DMS153 treated with DMSO at 0.1 percent for 48 hours (cell line): ENCODE data around the gene PNKP.
A peak's percentile ranks its signal among the peaks of the same experiment; 100 is the strongest.

ENCODE experiments used
- DNase-seq: peaks from one replicate; lab custom pipeline; 2025; ENCODE audit not compliant: unreplicated experiment; lab: John Stamatoyannopoulos, UW

The PNKP gene

DNA sequence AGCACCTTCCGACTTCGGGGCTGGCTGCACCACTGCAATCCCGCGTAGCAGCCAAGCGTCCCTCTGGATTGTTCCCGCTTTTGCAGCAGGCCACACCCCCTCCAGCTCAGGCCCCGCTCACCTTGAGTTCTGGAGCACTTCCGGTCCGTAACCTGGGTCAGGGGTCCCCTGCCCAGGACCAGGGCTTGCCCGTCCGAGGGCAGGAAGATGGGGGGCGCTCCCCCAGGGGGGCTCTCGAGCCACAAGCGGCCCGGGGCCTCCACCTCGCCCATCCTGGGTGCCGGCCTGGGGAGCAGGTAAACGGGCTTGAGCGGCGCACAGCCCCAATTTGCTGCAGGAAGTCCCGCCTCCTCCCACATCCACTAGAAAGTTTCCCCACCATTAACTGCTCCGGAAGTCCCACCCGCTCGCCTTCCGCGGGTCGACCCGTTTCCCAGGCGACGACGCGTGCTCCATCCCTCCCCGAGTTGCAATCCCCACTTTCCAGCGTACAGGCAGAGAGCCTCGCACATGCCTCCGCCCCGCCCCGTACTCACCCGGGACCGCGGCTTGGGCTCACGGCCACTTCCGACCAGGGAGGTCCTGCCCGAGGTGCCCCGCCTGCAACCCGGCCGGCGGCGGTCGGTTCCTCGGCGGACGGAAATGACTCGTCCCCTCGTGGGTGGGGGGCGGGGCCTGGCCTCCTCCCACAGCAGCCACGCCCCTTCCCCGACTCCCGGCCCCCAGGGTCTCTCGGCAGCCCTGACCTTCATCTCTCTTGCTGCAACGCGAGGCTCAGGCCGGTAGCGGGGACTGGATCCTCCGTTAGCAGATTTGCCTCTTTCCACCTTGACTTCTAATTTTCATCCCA, at the start of gene PNKP:
Gene PNKP, minus strand, starts transcription at position 644 of the 850 bp plus-strand sequence. Its CDS starts 372 bp downstream, at position 272.
- DNase-seq, result peak; percentile 77

DNA sequence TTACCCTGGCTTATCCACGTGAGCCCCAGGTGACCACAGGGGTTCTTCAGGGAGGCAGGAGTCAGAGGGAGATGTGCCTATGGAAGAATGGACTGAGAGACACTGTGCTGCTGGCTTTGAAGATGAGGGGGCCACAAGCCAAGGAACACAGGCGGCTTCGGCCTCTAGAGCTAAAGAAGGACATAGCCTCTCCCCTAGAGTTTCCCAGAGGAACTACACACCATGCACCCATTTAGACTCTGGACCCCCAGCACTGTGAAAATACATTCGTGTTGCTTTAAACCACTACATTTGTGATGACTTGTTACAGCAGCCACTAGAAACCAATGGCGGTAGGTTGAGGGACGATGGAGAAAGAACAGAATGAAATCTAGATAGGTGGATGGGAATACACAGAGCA, 47.9 kb upstream of the PNKP start:
- DNase-seq, result no peak

DNA sequence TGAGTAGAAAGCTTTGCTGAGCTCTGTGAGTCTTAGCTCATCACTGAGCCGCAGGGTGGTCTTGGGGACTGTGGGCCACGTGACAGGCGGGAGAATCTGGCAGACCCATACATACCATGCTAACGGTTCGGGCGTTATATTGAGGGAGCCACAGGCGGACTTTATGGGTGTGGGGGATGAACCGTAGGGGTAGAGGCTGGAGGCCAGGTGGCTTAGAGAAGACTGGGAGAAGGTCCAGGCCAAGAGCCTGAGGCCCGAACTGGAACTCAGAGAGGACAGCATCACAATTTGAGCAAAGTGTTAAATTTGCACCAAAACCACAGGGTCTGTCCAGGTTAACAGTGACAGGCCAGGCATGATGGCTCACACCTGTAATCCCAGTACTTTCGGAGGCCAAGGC, 46.3 kb upstream of the PNKP start:
- DNase-seq, result no peak

GRCh38 chr19:49912965-49913685, 45.7 kb upstream of the PNKP start:
- no peak for DNase-seq

GRCh38 chr19:49911381-49912145, 44.2 kb upstream of the PNKP start:
- no peak for DNase-seq

DNA sequence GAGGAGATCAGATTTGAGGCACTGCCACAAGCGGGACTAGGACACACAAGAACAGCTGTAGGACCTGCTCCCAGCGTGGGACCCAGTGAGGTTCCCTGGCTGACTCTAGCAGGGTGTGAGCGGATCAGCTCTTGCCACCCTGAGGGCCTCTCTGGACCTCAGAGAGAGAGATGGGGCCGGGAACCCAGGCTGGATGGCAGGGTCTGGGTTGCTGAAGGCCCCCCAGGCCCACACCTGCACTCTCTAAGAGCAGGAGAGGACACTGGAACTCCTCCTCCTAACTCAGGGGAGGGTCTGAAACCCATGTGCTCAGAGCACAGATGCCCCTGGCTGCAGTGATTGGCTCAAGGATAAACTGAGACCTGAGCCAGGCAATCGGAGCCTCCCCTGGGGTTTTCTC, 42.8 kb upstream of the PNKP start:
- no peak for DNase-seq

DNA sequence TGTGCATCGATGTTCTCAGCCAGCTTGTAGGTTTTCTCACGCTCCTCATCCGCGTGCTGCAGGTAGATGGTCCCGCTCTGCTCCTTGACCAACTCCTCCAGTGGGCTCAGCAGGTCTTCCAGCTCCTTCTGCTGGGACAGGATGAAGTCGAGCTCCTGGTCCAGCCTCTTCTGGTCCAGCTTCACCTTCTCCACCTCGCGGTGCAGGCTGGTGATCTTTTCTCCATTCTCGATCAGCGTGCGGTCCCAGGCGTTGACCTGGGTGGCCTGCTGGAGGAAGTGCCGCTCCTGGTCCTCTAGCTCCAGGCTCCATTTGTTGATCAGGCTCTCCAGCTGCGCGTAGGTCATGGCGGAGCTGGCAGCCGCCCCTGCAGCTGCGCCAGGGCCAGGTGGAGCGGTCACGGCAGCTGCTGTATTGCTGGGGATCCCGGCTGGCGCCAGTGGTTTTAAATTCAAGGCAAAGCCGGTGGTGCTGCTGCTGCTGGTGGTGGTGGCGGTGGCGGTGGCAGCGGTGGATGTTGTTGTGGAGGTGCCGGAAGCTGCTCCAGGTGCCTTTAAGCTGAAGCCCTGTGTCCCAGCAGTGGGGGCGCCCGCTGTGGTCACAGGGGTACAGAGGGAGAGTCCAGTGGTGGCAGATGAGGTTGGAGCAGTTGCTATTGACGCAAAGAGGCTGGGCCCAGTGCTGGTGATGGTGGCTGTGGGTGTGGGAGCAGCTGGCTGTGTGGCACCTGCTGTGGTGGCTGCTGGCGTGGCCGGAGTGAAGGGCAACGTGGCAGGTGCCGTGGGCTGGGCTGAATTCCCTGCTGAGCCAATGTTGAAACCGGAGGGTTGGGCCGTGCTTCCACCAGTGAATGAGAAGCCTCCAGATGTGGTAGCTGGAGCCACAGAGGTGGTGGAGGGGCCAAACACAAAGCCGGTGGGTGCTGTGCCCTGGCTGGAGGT, 41.4 kb upstream of the PNKP start:
- DNase-seq, result no peak

GRCh38 chr19:49907745-49908446, 40.5 kb upstream of the PNKP start:
- no peak for DNase-seq

GRCh38 chr19:49906879-49907564, 39.6 kb upstream of the PNKP start:
- no peak for DNase-seq

DNA sequence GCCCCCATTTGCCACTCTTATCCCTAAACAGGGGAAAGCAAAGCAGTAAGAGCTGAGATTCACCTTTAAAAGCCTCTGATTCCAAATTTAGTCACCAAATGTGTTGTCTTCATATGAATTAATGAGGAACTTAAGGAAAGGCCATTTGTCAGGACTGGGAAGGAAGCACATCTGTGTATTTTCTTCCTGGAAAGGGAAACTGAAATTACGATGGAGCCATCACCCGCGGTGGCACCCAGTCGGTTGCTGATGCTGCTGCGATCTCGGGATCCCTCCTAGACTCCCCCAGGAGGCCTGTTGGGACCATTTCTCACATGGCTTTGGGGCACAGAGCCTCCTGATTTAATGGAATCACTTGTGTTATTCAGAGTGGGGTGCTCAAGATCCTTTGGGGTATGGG, 36.8 kb upstream of the PNKP start:
- no peak for DNase-seq

GRCh38 chr19:49896863-49897621, 29.7 kb upstream of the PNKP start, which contains the start of gene IL4I1:
TSS of gene IL4I1 (minus strand) at chr19:49896887. CDS start at chr19:49896160, 727 bp downstream.
- DNase-seq, result no peak

DNA sequence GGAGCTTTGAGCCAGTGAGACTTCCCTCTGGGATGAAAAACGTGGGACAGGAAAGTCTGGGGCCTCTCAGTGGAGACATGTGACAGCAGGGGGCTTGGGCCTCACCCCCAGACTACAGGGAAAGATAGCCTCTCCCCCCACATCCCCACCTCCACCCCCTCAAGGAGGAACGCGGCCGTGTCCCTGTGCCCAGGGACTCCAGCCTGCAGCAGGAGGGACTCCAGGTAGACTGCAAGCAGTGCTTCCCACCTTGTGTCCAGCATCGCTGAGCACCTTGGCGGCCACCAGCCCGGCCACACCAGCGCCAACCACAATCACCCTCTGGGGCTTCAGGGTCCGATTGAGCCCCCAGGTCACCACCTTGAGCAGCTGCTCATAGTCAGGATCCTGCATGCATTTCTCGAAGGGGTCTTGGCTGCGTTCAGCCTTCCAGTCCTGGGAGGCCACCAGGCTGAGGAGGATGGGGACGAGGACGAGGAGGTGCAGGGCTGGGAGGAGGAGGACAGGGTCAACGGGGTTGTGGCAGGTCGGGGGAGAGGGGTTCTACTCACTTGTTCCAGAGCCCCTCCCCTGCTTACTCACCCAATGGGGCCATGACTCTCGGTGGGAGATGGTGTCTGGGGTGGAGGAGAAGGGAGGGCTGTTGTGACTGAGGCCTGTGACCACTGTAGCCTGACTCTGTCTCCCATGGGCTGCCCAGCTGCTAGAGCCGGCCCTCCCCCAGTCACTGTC, 28.4 kb upstream of the PNKP start:
- DNase-seq, result no peak

DNA sequence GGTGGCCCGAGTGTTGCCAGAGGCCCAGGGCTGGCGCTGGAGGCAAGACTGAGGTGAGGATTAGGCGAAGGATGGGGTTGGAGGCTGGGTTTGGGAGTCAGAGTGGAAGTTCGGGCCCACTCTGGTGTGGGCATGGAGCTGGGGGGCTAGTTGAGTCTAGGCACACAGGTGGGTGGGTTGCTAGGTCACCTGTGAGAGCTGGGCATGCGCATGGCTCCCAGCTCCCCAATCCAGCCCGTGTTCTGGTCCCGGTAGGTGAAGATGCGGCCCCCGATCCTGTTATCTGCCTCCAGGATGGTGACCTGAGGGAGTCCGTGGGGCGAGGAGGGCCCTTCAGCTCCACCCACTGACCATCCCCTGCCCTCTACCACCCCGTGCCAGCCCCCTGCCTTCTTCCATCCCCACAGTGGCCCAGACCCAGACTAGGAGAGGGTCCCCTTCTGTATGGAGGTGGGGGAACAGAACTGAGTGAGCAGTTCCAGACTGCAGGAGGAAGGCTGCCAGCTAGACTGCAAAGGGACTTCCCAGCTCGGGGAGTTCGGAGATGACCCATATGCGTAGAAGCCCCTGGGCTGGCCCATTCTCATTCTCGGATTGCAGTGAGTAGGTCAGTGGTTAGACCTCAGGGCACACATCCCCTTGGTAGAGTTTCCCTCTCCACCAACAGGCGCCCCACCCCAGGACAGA, 27.6 kb upstream of the PNKP start:
- no peak for DNase-seq

DNA sequence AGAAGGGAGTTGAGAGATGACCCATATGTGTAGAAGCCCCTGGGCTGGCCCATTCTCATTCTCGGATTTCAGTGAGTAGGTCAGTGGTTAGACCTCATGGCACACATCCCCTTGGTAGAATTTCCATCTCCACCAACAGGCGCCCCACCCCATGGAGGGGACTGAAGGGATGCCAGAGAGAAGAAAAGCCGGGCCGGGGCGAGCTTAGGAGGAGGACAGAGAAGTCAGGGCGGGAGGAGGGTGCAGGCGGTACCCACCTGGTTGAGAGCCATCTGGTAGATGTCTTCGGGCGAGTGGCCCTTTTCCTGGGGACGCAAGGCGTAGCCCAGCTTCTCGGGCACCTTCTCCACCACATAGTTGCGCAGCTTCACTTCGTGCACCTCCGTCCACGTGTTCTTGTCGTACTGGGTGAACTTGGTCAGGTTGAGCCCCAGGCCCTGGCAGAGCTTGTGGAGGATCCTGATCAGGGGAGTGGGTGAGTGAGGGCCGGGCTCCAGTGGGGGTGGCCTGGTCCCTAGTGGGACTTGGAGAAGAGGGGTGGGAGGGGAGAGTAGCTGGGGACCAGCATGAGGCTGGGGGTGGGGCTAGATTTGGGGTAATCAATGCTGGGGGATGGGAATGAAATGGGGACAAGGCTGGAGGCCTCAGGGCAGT, 26.8 kb upstream of the PNKP start:
- DNase-seq, result no peak

- DNase-seq, result no peak
Observed at GRCh38 chr19:49892716-49893115, 25.3 kb upstream of the PNKP start.

DNA sequence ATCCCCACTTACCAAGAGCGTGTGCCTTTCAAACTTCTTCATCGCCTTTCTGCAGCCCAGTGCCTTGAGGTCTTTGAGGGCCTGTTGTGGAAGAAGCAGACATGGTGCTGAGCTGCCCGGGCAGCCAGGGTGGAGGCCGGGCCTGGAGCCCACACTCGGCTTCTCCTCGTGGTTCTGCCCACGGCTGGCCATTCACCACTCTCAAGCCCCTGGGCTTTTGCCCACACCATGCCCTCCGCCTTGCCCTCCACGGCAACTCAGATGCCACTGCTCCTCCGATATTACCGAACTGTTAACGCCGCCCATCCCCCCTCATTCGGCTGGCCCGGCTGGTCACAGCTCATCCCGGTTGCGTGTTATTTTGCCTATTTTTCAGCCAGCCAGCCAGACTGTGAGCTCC, 24.0 kb upstream of the PNKP start:
- no peak for DNase-seq
